K562 (cell line): Measurements from ENCODE around the gene GATAD1. TPM values are rescaled to one million over a fixed set of nuclear protein-coding genes. Genes with fewer than 3 reads are reported as not detected.

Experiments
- ARID4B ChIP-seq: sonication (generic); formaldehyde crosslinking; IDR thresholded peaks from 2 replicates; pipeline ENCODE4 v1.8.0; 2022; ENCODE audit warnings: mild to moderate bottlenecking, missing genetic modification reagents
- CREB3 ChIP-seq: fragments of 450-650 bp; conservative IDR thresholded peaks from 2 replicates; pipeline ENCODE4 v1.6.1; 2016; ENCODE audit warnings: missing genetic modification characterization, low read depth, mild to moderate bottlenecking, missing compliant biosample characterization, moderate library complexity
- DMBX1 ChIP-seq: fragments of 250-450 bp; sonication (Bioruptor Pico); IDR thresholded peaks from 2 replicates; pipeline ENCODE4 v1.8.0; 2022; ENCODE audit warnings: inconsistent platforms, mild to moderate bottlenecking, moderate library complexity, borderline replicate concordance
- FOXO4 ChIP-seq: fragments of 450-650 bp; formaldehyde crosslinking; IDR thresholded peaks from 2 replicates; pipeline ENCODE4 v1.4.0; 2020; ENCODE audit warnings: mild to moderate bottlenecking, moderate library complexity
- HINFP ChIP-seq: fragments of 450-650 bp; conservative IDR thresholded peaks from 2 replicates; pipeline ENCODE4 v1.6.1; 2016; ENCODE audit warnings: missing genetic modification characterization, low read depth, mild to moderate bottlenecking, control low read depth, missing compliant biosample characterization
- HMG20B ChIP-seq: fragments of 250-450 bp; sonication (Bioruptor Pico); IDR thresholded peaks from 2 replicates; pipeline ENCODE4 v1.5.0; 2021; ENCODE audit warnings: mild to moderate bottlenecking
- HMGXB4 ChIP-seq: sonication (generic); formaldehyde crosslinking; IDR thresholded peaks from 2 replicates; pipeline ENCODE4 v1.8.1; 2023; ENCODE audit warnings: mild to moderate bottlenecking, missing genetic modification reagents
- KLF10 ChIP-seq: fragments of 250-450 bp; sonication (Bioruptor Pico); IDR thresholded peaks from 2 replicates; pipeline ENCODE4 v1.6.1; 2021; ENCODE audit warnings: matching md5 sums
- RB1 ChIP-seq: fragments of 450-650 bp; IDR thresholded peaks from 2 replicates; pipeline ENCODE4 v1.6.1; 2017; ENCODE audit warnings: low read depth, mild to moderate bottlenecking
- SIN3B ChIP-seq: fragments of 450-650 bp; IDR thresholded peaks from 2 replicates; pipeline ENCODE4 v1.6.1; 2017; ENCODE audit warnings: low read depth, mild to moderate bottlenecking, moderate library complexity
- SNIP1 ChIP-seq: fragments of 450-650 bp; IDR thresholded peaks from 2 replicates; pipeline ENCODE4 v1.7.1; 2017; ENCODE audit warnings: low read depth, mild to moderate bottlenecking
- TARDBP ChIP-seq: fragments of 450-650 bp; IDR thresholded peaks from 2 replicates; pipeline ENCODE4 v1.6.1; 2016
- ZBTB49 ChIP-seq: sonication (generic); formaldehyde crosslinking; IDR thresholded peaks from 2 replicates; pipeline ENCODE4 v1.8.0; 2022; ENCODE audit warnings: missing genetic modification reagents, mild to moderate bottlenecking, borderline replicate concordance
- ZFP36 ChIP-seq: fragments of 150-350 bp; IDR thresholded peaks from 2 replicates; pipeline ENCODE4 v1.6.1; 2018; ENCODE audit warnings: low read length, low read depth; ENCODE audit not compliant: partially characterized antibody
- ZNF41 ChIP-seq: fragments of 250-450 bp; sonication (Bioruptor Pico); conservative IDR thresholded peaks from 2 replicates; pipeline ENCODE4 v1.4.0; 2020; ENCODE audit warnings: mild to moderate bottlenecking
- polyA plus RNA-seq, 8 experiments: library from polyadenylated mRNA; depleted of rRNA in 4 of 8; stranded (reverse) in 5 of 8; unstranded in 3 of 8; fragments of >200 nt; fragmentation: Nextera tagmentation in 2 of 8; fragmentation: Illumina TruSeq in 1 of 8; extraction: Ambion mirVana in 2 of 8; extraction: Trizol in 1 of 8; gene quantifications; 2 replicates each; pipeline versions ENCODE4 v1.2.1 to v1.2.3, GENCODE V29; 2011 to 2014; ENCODE audit warnings: inconsistent platforms in 1 of 8, missing spikeins in 1 of 8
- total RNA-seq, 7 experiments: library from RNA; depleted of rRNA in 6 of 7; stranded (reverse); fragments of >200 nt in 6 of 7; fragmentation: Illumina TruSeq in 2 of 7; extraction: Trizol in 2 of 7; gene quantifications; 2 replicates each; pipeline versions ENCODE4 v1.2.1 to v1.2.3, GENCODE V29; 2011 to 2021; ENCODE audit warnings: low replicate concordance in 1 of 7

GATAD1 gene
- total and polyA plus RNA-seq, 9 of the 15 experiments (the other 6 are each of a cell fraction or from before 2014, with no cell fraction given) = 9.3 to 67.7 (median 34.3) TPM

- TF ChIP-seq ARID4B (CRISPR knock-in tag) (no peak), RB1 (no peak), FOXO4 (CRISPR knock-in tag) (no peak), DMBX1 (CRISPR knock-in tag) (peak; percentile 73), ZNF41 (CRISPR knock-in tag) (0 out of 2 replicates have a peak, but pooled peaks have one; percentile 46), HMGXB4 (CRISPR knock-in tag) (no peak), ZFP36 (no peak), ZBTB49 (CRISPR knock-in tag) (no peak), TARDBP (no peak), SIN3B (no peak), SNIP1 (no peak), KLF10 (CRISPR knock-in tag) (no peak), CREB3 (tag) (0 out of 2 replicates have a peak, but pooled peaks have one; percentile 47), HMG20B (CRISPR knock-in tag) (no peak), HINFP (tag) (peak; percentile 60; the same call in 1 of the 2 replicates)
These were observed 20.1 kb upstream of the GATAD1 start (continued) for GRCh38 chr7:92427193-92427592.
